ENCODE results near the gene BCL2L2. TPM values are rescaled to one million over a fixed set of nuclear protein-coding genes. Genes with fewer than 3 reads are reported as not detected.

BCL2L2 gene
- total and polyA plus RNA-seq, 9 of the 15 experiments (the other 6 are each of a cell fraction or from before 2014, with no cell fraction given) = 2.6 to 32.5 (median 14.7) TPM

GRCh38 chr14:23296012-23296777 lies 10.4 kb upstream of the BCL2L2 start:
- ATAC-seq (no peak), DNase-seq (ENCODE audit: extremely low read depth in 1 of 4, low spot score in 3 of 4) (no peak), FAIRE-seq (no peak)
- no peak for TF ChIP-seq TBP (optimal IDR thresholded peaks at IDR 0.05; ENCODE audit: low read depth, low read length)
- no peak for TF ChIP-seq NCOA6 (IDR thresholded peaks at IDR 0.05)
- Histone ChIP-seq H3K9me1 (ENCODE audit: control insufficient read depth, insufficient read depth, low read length) (no peaks in the 10 kb centered on the region), H3K9me3 (replicated peaks; ENCODE audit: control insufficient read depth, insufficient read depth, low read depth, low read length) (no peaks in the 10 kb centered on the region), H4K20me1 (replicated peaks; ENCODE audit: control insufficient read depth, insufficient read depth, low read length) (no peaks in the 10 kb centered on the region), H3K27ac (ENCODE audit: extremely low read depth, low read depth, low read length) (no peak overlapping the region), H3K79me2 (ENCODE audit: control insufficient read depth, insufficient read depth, low read length) (peaks cover 16% of the 10 kb centered on the region), H3K9ac (ENCODE audit: insufficient read depth in 1 of 2, low read depth in 2 of 2, low read length in 2 of 2) (no peak overlapping the region), H3K36me3 (ENCODE audit: control insufficient read depth, insufficient read depth, low read length) (peaks cover 23% of the 10 kb centered on the region; the same call in 2 of the 3 replicates), H3K27me3 (ENCODE audit: control insufficient read depth in 2 of 2, insufficient read depth in 2 of 2, low read length in 2 of 2) (no peaks in the 10 kb centered on the region), H3K4me1 (replicated peaks in 1 of 2; ENCODE audit: control insufficient read depth in 2 of 2, insufficient read depth in 2 of 2, low read length in 2 of 2) (peaks cover 13 to 22% of the 10 kb centered on the region in 2 experiments), H3K4me3 (no peak overlapping the region), H2AFZ (ENCODE audit: low read depth, low read length) (no peak overlapping the region), H3K4me2 (ENCODE audit: insufficient read depth, low read length) (no peak overlapping the region)
- 87% methylated on average over 7 of the region's 7 CpGs for WGBS (ENCODE audit: insufficient coverage, low coverage, missing lambda C conversion rate)
- intact Hi-C loops (cut with micrococcal nuclease) = no loop called here
- in situ Hi-C loops (cut with MboI) = no loop called here
- CTCF ChIA-PET (ENCODE audit: low intra/inter-chr PET ratio) = interaction anchor here (0.8 to 3.3 kb wide), 2 partner anchors 31 to 175 kb away, joined by 3 to 14 read pairs; no protein-coding TSS in a partner anchor
- BruUV-seq (replicated peaks) = no TSS peak
- POLR2A ChIA-PET = interaction anchor here (0.5 to 3.1 kb wide), 4 partner anchors 10 to 540 kb away, joined by 3 to 13 read pairs (median 4); partner anchors contain the start of genes ACIN1, C14orf119 and HOMEZ

GRCh38 chr14:23297096-23297495 lies 9.5 kb upstream of the BCL2L2 start:
- WGBS (ENCODE audit: insufficient coverage, low coverage, missing lambda C conversion rate) = 81% methylated on average over 7 of the region's 7 CpGs
- Histone ChIP-seq H3K27me3 (ENCODE audit: control insufficient read depth in 2 of 2, insufficient read depth in 2 of 2, low read length in 2 of 2) (no peaks in the 10 kb centered on the region), H3K36me3 (ENCODE audit: control insufficient read depth, insufficient read depth, low read length) (peaks cover 23% of the 10 kb centered on the region; the same call in 2 of the 3 replicates), H4K20me1 (replicated peaks; ENCODE audit: control insufficient read depth, insufficient read depth, low read length) (no peaks in the 10 kb centered on the region), H3K4me2 (ENCODE audit: insufficient read depth, low read length) (no peak overlapping the region), H3K4me1 (replicated peaks in 1 of 2; ENCODE audit: control insufficient read depth in 2 of 2, insufficient read depth in 2 of 2, low read length in 2 of 2) (peaks cover 18 to 22% of the 10 kb centered on the region in 2 experiments), H3K4me3 (no peak overlapping the region), H2AFZ (ENCODE audit: low read depth, low read length) (no peak overlapping the region), H3K27ac (ENCODE audit: extremely low read depth, low read depth, low read length) (no peak overlapping the region), H3K79me2 (ENCODE audit: control insufficient read depth, insufficient read depth, low read length) (peaks cover 16% of the 10 kb centered on the region), H3K9me1 (ENCODE audit: control insufficient read depth, insufficient read depth, low read length) (no peaks in the 10 kb centered on the region), H3K9ac (ENCODE audit: insufficient read depth in 1 of 2, low read depth in 2 of 2, low read length in 2 of 2) (no peak overlapping the region), H3K9me3 (replicated peaks; ENCODE audit: control insufficient read depth, insufficient read depth, low read depth, low read length) (no peaks in the 10 kb centered on the region)
- in situ Hi-C loops (cut with MboI) = no loop called here
- TF ChIP-seq DLX4 (CRISPR knock-in tag; IDR thresholded peaks at IDR 0.05) (no peak), RBM34 (IDR thresholded peaks at IDR 0.05; ENCODE audit: borderline replicate concordance, insufficient read depth, low read length) (no peak), ZBTB9 (CRISPR knock-in tag; IDR thresholded peaks at IDR 0.05) (no peak), ZNF778 (CRISPR knock-in tag; IDR thresholded peaks at IDR 0.05) (no peak), ILK (tag; IDR thresholded peaks at IDR 0.05; ENCODE audit: borderline replicate concordance, low read depth) (no peak), FOXA1 (IDR thresholded peaks at IDR 0.05; ENCODE audit: borderline replicate concordance) (no peak), ZNF586 (CRISPR knock-in tag; conservative IDR thresholded peaks at IDR 0.05) (no peak), ZFX (CRISPR knock-in tag; IDR thresholded peaks at IDR 0.05) (no peak), MBD1 (CRISPR knock-in tag; IDR thresholded peaks at IDR 0.05) (no peak)
- DNase-seq (ENCODE audit: extremely low read depth in 1 of 4, low spot score in 3 of 4) (no peak), ATAC-seq (no peak), FAIRE-seq (no peak)
- BruUV-seq (replicated peaks) = no TSS peak
- intact Hi-C loops (cut with micrococcal nuclease) = no loop called here
- ChIA-PET CTCF (ENCODE audit: low intra/inter-chr PET ratio) (interaction anchor here (3.3 kb wide), 1 partner anchor 176 kb away, joined by 14 read pairs; no protein-coding TSS in a partner anchor), POLR2A (interaction anchor here (0.7 to 1.4 kb wide), 4 partner anchors 10 to 202 kb away, joined by 3 to 4 read pairs (median 4); partner anchors contain the start of genes ACIN1 and C14orf119)

All from K562 (cell line).